SK-N-SH (cell line): ENCODE results near the gene NAV2. TPM values are rescaled to one million over a fixed set of nuclear protein-coding genes. Genes with fewer than 3 reads are reported as not detected.

Source experiments
- CTCF ChIA-PET: fragments of 300-600, 350-600 bp; formaldehyde crosslinking; extraction: SDS; loops from one replicate; lab custom pipeline; 2021; lab: Yijun Ruan, JAX
- POLR2A ChIA-PET: fragments of 350-600 bp; sonication (Branson Sonifier 250); formaldehyde crosslinking; extraction: SDS; loops from one replicate; lab custom pipeline; 2020; ENCODE audit warnings: antibody characterized with exemption, inconsistent platforms; lab: Yijun Ruan, JAX
- DNase-seq: peaks from one replicate; pipeline ENCODE4 v3.0.0; 2012
- H2AFZ ChIP-seq: fragments of 200-600 bp; sonication (generic); 2 replicates; pipeline ENCODE4 v1.8.1; 2016; ENCODE audit warnings: antibody characterized with exemption, mild to moderate bottlenecking, low read depth
- H3F3A ChIP-seq: fragments of 200-600 bp; sonication (generic); replicated peaks from 2 replicates; pipeline ENCODE3; 2016; ENCODE audit warnings: antibody characterized with exemption, mild to moderate bottlenecking; ENCODE audit not compliant: insufficient read depth
- H3K27ac ChIP-seq, 2 experiments: fragments of 200-500 bp in 1 of 2; fragments of 200-600 bp in 1 of 2; sonication (Bioruptor generic) in 1 of 2; sonication (generic), shearing (Covaris generic) in 1 of 2; 2 replicates each; pipeline versions ENCODE4 v1.5.1 to v1.6.1; 2014 to 2016; ENCODE audit warnings: low read depth in 2 of 2, inconsistent platforms in 1 of 2, low read length in 1 of 2, mild to moderate bottlenecking in 1 of 2, mixed read lengths in 1 of 2
- H3K27me3 ChIP-seq: fragments of 200-600 bp; sonication (generic), shearing (Covaris generic); 2 replicates; pipeline ENCODE4 v1.6.1; 2016; ENCODE audit warnings: mixed run types; ENCODE audit not compliant: insufficient read depth
- H3K36me3 ChIP-seq, 2 experiments: fragments of 200-500 bp in 1 of 2; fragments of 200-600 bp in 1 of 2; sonication (Bioruptor generic) in 1 of 2; sonication (generic) in 1 of 2; replicated peaks in 1 of 2; 2 replicates each; pipeline versions ENCODE3 to v1.5.1; 2014 to 2016; ENCODE audit warnings: low read length in 1 of 2, mild to moderate bottlenecking in 1 of 2; ENCODE audit not compliant: insufficient read depth in 2 of 2, control insufficient read depth in 1 of 2
- H3K4me1 ChIP-seq, 2 experiments: fragments of 200-500 bp in 1 of 2; fragments of 200-600 bp in 1 of 2; sonication (Bioruptor generic) in 1 of 2; sonication (generic), shearing (Covaris generic) in 1 of 2; 2 replicates each; pipeline versions ENCODE4 v1.5.1 to v1.6.1; 2014 to 2016; ENCODE audit warnings: low read depth in 1 of 2, low read length in 1 of 2, mixed run types in 1 of 2; ENCODE audit not compliant: insufficient read depth in 2 of 2, control insufficient read depth in 1 of 2
- H3K4me2 ChIP-seq: fragments of 200-600 bp; sonication (generic), shearing (Covaris generic); 2 replicates; pipeline ENCODE4 v1.6.1; 2017; ENCODE audit warnings: mixed run types
- H3K4me3 ChIP-seq, 2 experiments: fragments of 200-500 bp in 1 of 2; fragments of 200-600 bp in 1 of 2; sonication (Bioruptor generic) in 1 of 2; sonication (generic), shearing (Covaris generic) in 1 of 2; 2 replicates each; pipeline versions ENCODE4 v1.5.1 to v1.8.1; 2014 to 2016; ENCODE audit warnings: low read depth in 2 of 2, inconsistent platforms in 1 of 2, low read length in 1 of 2, mild to moderate bottlenecking in 1 of 2, mixed read lengths in 1 of 2, moderate library complexity in 1 of 2
- H3K79me2 ChIP-seq: fragments of 200-600 bp; sonication (generic); 2 replicates; pipeline ENCODE4 v1.8.1; 2017; ENCODE audit warnings: mild to moderate bottlenecking; ENCODE audit not compliant: insufficient read depth
- H3K9ac ChIP-seq: fragments of 200-600 bp; sonication (generic); 2 replicates; pipeline ENCODE4 v1.6.1; 2017; ENCODE audit warnings: mixed run types
- H3K9me2 ChIP-seq: fragments of 200-600 bp; sonication (generic); 2 replicates; pipeline ENCODE4 v1.6.1; 2017; ENCODE audit warnings: mixed run types
- H3K9me3 ChIP-seq: fragments of 200-600 bp; sonication (generic); 2 replicates; pipeline ENCODE4 v1.6.1; 2017; ENCODE audit warnings: mixed run types, mild to moderate bottlenecking, moderate library complexity
- H4K20me1 ChIP-seq: fragments of 200-600 bp; sonication (generic); 2 replicates; pipeline ENCODE4 v1.6.1; 2017; ENCODE audit warnings: mild to moderate bottlenecking, mixed run types; ENCODE audit not compliant: insufficient read depth
- ELF1 ChIP-seq: IDR thresholded peaks from 2 replicates; pipeline ENCODE4 v1.4.0; 2012
- EP300 ChIP-seq, 2 experiments: IDR thresholded peaks; 2 replicates each; pipeline versions ENCODE4 v1.4.0 to v1.6.1; 2012; ENCODE audit warnings: borderline replicate concordance in 1 of 2, low read depth in 1 of 2, low read length in 1 of 2
- FOXJ3 ChIP-seq: sonication (generic); formaldehyde crosslinking; IDR thresholded peaks from 2 replicates; pipeline ENCODE4 v1.5.1; 2020; ENCODE audit warnings: mild to moderate bottlenecking, missing genetic modification reagents
- GATA2 ChIP-seq: sonication (generic); formaldehyde crosslinking; IDR thresholded peaks from 2 replicates; pipeline ENCODE4 v1.5.0; 2020; ENCODE audit warnings: mild to moderate bottlenecking, missing genetic modification reagents
- MEF2A ChIP-seq: IDR thresholded peaks from 2 replicates; pipeline ENCODE4 v1.4.0; 2012; ENCODE audit warnings: low read depth, borderline replicate concordance
- NRF1 ChIP-seq: IDR thresholded peaks from 2 replicates; pipeline ENCODE4 v1.6.1; 2012; ENCODE audit warnings: low read depth, mild to moderate bottlenecking, low read length
- POLR2AphosphoS5 ChIP-seq: IDR thresholded peaks from 2 replicates; pipeline ENCODE4 v1.6.1; 2012; ENCODE audit warnings: low read depth, low read length
- RAD21 ChIP-seq: IDR thresholded peaks from 2 replicates; pipeline ENCODE4 v1.6.1; 2012; ENCODE audit warnings: mild to moderate bottlenecking, low read length
- SIN3A ChIP-seq: IDR thresholded peaks from 2 replicates; pipeline ENCODE4 v1.6.1; 2012; ENCODE audit warnings: low read depth, mild to moderate bottlenecking, low read length, moderate library complexity, borderline replicate concordance
- SMC3 ChIP-seq: IDR thresholded peaks from 2 replicates; pipeline ENCODE4 v1.6.1; 2012; ENCODE audit warnings: low read depth, low read length, improper control_type of control experiment
- TEAD4 ChIP-seq: IDR thresholded peaks from 2 replicates; pipeline ENCODE4 v1.4.0; 2012; ENCODE audit warnings: mild to moderate bottlenecking, borderline replicate concordance; ENCODE audit not compliant: insufficient read depth
- USF1 ChIP-seq: IDR thresholded peaks from 2 replicates; pipeline ENCODE4 v1.4.0; 2012; ENCODE audit warnings: low read depth, borderline replicate concordance
- USF2 ChIP-seq: fragments of 150-350 bp; IDR thresholded peaks from 2 replicates; pipeline ENCODE4 v1.6.1; 2017; ENCODE audit warnings: antibody characterized with exemption, low read length, low read depth, borderline replicate concordance
- WGBS: methylation state at CpG from one replicate; pipeline ENCODE4 v1.1.6; 2017; ENCODE audit warnings: low lambda C conversion rate; 5-methylcytosine and 5-hydroxymethylcytosine counted together
- polyA plus RNA-seq, 3 experiments: library from polyadenylated mRNA; depleted of rRNA; stranded (reverse); fragments of >200 nt; gene quantifications; 2 replicates each; pipeline ENCODE4 v1.2.3, GENCODE V29; 2012

Gene NAV2
- polyA plus RNA-seq, 1 of the 3 experiments (the other 2 are of a cell fraction) = 26.2 TPM

- peaks cover 20 to 61% of the 10 kb centered on the region in 2 experiments for H3K4me1 ChIP-seq
- POLR2A ChIA-PET = no interaction called here
- H3K9ac ChIP-seq = peak overlapping the region; percentile 2; the same call in 1 of the 2 replicates
Measured at GRCh38 chr11:19923626-19924025, 211.0 kb downstream of the NAV2 start.

GRCh38 chr11:19924311-19924710 lies 211.7 kb downstream of the NAV2 start:
- DNase-seq = no peak
- Histone ChIP-seq H4K20me1 (no peaks in the 10 kb centered on the region), H3K4me3 (no peak overlapping the region), H3K79me2 (peaks cover 80% of the 10 kb centered on the region), H3K27ac (peak overlapping the region; percentile 95 to 100; a peak in 3 of 4 replicates), H3K4me1 (peaks cover 19 to 66% of the 10 kb centered on the region in 2 experiments), H3K27me3 (no peaks in the 10 kb centered on the region), H3K9me2 (no peaks in the 10 kb centered on the region), H3F3A (peaks cover 56% of the 10 kb centered on the region), H3K4me2 (no peak overlapping the region), H2AFZ (no peak overlapping the region), H3K9ac (peak overlapping the region; percentile 2; the same call in 1 of the 2 replicates), H3K36me3 (peaks cover 10 to 43% of the 10 kb centered on the region in 2 experiments), H3K9me3 (no peaks in the 10 kb centered on the region)
- TF ChIP-seq ELF1 (no peak), FOXJ3 (CRISPR knock-in tag) (no peak), MEF2A (no peak), RAD21 (no peak), SIN3A (no peak), SMC3 (no peak), NRF1 (no peak), EP300 (IDR thresholded peaks at IDR 0.05; ENCODE audit: borderline replicate concordance in 1 of 2, low read depth in 1 of 2, low read length in 1 of 2) (no peak), USF1 (no peak), USF2 (no peak), GATA2 (CRISPR knock-in tag) (no peak)
- ChIA-PET POLR2A (no interaction called here), CTCF (interaction anchor here (0.8 to 2.7 kb wide), 3 partner anchors 20 to 28 kb away, joined by 3 to 13 read pairs (median 4); no protein-coding TSS in a partner anchor)
- WGBS = 79% methylated on average over 1 of the region's 1 CpG

More at GRCh38 chr11:19923626-19924025, 211.0 kb downstream of the NAV2 start:
- no peaks in the 10 kb centered on the region for H4K20me1 ChIP-seq
- no peak overlapping the region for H3K4me3 ChIP-seq
- H3K36me3 ChIP-seq = peaks cover 10 to 40% of the 10 kb centered on the region in 2 experiments
- no peak overlapping the region for H3K4me2 ChIP-seq
- TF ChIP-seq POLR2AphosphoS5 = no peak
- TF ChIP-seq TEAD4 = no peak
- H2AFZ ChIP-seq = no peak overlapping the region
- CTCF ChIA-PET = interaction anchor here (1.5 to 2.7 kb wide), 3 partner anchors 20 to 28 kb away, joined by 4 to 13 read pairs (median 5); no protein-coding TSS in a partner anchor
- no peaks in the 10 kb centered on the region for H3K9me2 ChIP-seq
- H3K27ac ChIP-seq = peak overlapping the region; percentile 95 to 100
- H3K9me3 ChIP-seq = no peaks in the 10 kb centered on the region
- peaks cover 52% of the 10 kb centered on the region for H3F3A ChIP-seq
- no peaks in the 10 kb centered on the region for H3K27me3 ChIP-seq
- no peak for DNase-seq
- H3K79me2 ChIP-seq = peaks cover 75% of the 10 kb centered on the region
- WGBS = 83% methylated on average over 1 of the region's 1 CpG
